ENCODE data around the gene PNMA8B. TPM values are rescaled to one million over a fixed set of nuclear protein-coding genes. Genes with fewer than 3 reads are reported as not detected.

PNMA8B gene
- total RNA-seq, 4 donors from 2014 or later, result 1.8 to 3.2 (median 2.8) TPM

DNA sequence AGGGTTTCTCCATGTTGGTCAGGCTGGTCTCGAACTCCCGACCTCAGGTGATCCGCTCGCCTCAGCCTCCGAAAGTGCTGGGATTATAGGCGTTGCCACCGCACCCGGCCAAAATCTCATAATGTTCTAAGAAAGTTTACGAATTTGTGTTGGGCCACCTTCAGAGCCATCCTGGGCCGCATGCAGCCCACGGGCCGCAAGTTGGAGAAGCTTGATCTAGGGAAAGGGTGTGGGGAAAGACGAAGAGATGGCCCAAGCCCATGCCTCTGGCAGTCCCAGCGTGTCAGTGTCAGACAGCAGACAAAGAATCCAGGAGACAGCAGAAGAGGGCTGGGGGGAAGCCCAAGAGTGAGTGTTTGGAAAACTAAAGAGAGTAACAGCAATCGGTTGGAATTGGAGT, 49.6 kb downstream of the PNMA8B start:
- Histone ChIP-seq H3K27ac (no peak overlapping the region), H3K27me3 (no peaks in the 10 kb centered on the region), H3K4me3 (no peak overlapping the region), H3K9me3 (no peaks in the 10 kb centered on the region), H3K36me3 (no peaks in the 10 kb centered on the region), H3K4me1 (peaks cover 8% of the 10 kb centered on the region)
- 82% methylated on average over 15 of the region's 15 CpGs for WGBS
- no peak for DNase-seq (ENCODE audit: low spot score in 2 of 2)
- TF ChIP-seq, protein P1, sequence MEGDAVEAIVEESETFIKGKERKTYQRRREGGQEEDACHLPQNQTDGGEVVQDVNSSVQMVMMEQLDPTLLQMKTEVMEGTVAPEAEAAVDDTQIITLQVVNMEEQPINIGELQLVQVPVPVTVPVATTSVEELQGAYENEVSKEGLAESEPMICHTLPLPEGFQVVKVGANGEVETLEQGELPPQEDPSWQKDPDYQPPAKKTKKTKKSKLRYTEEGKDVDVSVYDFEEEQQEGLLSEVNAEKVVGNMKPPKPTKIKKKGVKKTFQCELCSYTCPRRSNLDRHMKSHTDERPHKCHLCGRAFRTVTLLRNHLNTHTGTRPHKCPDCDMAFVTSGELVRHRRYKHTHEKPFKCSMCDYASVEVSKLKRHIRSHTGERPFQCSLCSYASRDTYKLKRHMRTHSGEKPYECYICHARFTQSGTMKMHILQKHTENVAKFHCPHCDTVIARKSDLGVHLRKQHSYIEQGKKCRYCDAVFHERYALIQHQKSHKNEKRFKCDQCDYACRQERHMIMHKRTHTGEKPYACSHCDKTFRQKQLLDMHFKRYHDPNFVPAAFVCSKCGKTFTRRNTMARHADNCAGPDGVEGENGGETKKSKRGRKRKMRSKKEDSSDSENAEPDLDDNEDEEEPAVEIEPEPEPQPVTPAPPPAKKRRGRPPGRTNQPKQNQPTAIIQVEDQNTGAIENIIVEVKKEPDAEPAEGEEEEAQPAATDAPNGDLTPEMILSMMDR (IDR thresholded peaks at IDR 0.05), result no peak
- TF ChIP-seq EP300 (IDR thresholded peaks at IDR 0.05) (no peak), POLR2A (IDR thresholded peaks at IDR 0.05) (no peak), POLR2AphosphoS5 (IDR thresholded peaks at IDR 0.05) (no peak)

DNA sequence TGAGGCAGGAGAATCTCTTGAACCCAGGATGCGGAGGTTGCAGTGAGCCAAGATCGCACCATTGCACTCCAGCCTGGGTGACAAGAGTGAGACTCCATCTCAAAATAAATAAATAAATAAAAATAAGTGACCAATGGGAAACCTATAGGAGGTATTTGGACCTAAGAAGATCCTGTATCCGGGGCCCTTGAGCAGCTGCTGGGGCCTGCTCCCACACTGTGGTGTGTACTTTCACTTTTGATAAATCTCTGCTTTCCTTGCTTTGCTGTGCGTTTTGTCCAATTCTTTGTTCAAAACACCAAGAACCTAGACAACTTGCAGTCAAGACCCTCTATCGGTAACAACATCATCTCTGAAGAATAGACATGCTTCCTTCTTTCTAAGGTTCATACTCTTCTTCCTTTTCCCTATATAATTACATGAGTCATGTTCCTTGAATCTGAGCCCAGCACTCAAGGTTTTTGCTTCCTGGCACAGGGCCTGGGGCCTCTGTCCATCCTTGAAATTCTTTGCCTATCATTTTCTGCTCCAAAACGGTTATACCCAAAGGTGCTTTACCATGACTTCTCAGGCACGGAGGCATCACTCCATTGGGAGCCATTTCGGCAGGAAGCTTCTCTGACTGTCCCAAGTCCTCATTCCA, 52.7 kb downstream of the PNMA8B start:
- no peaks in the 10 kb centered on the region for H3K27me3 ChIP-seq
- no peak overlapping the region for H3K4me3 ChIP-seq
- no peak for DNase-seq (ENCODE audit: low spot score in 2 of 2)
- H3K9me3 ChIP-seq, result no peaks in the 10 kb centered on the region
- peaks cover 6% of the 10 kb centered on the region for H3K4me1 ChIP-seq
- 57% methylated on average over 8 of the region's 8 CpGs for WGBS
- no peak overlapping the region for H3K27ac ChIP-seq
- no peak for TF ChIP-seq POLR2A (IDR thresholded peaks at IDR 0.05)
- no peak for TF ChIP-seq POLR2AphosphoS5 (IDR thresholded peaks at IDR 0.05)
- TF ChIP-seq, protein P1 (IDR thresholded peaks at IDR 0.05), result no peak
- no peak for TF ChIP-seq EP300 (IDR thresholded peaks at IDR 0.05)
- no peaks in the 10 kb centered on the region for H3K36me3 ChIP-seq

DNA sequence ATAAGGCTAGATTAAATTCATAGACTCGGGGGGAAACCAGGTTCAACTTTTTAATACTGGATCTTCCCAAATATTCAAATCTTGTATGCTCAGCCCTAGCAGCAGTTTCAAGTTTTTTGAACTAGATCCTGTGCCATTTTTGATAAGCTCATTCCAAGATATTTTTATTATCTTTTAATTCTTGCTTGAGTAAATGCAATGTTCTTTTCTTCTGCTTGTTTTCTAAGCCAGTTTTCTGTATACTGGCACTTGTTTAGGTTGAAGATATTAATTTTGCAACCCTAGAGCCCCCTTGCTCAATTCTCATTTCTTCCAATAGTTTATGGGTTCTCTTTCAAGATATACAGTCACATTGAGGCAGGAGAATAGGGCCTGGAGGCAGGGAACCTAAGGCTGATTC, 53.8 kb downstream of the PNMA8B start:
- Histone ChIP-seq H3K4me1 (peaks cover 6% of the 10 kb centered on the region), H3K27ac (no peak overlapping the region), H3K9me3 (no peaks in the 10 kb centered on the region), H3K27me3 (no peaks in the 10 kb centered on the region), H3K36me3 (no peaks in the 10 kb centered on the region), H3K4me3 (no peak overlapping the region)
- WGBS, result 50% methylated on average over 1 of the region's 1 CpG
- DNase-seq (ENCODE audit: low spot score in 2 of 2), result no peak
- no peak for TF ChIP-seq POLR2A (IDR thresholded peaks at IDR 0.05)
- TF ChIP-seq EP300 (IDR thresholded peaks at IDR 0.05), result no peak
- TF ChIP-seq, protein P1 (IDR thresholded peaks at IDR 0.05), result no peak
- no peak for TF ChIP-seq POLR2AphosphoS5 (IDR thresholded peaks at IDR 0.05)

Other genes starting within 250 kb of the PNMA8B start
- 10 to 100 TPM in 2 of 4 donors, 1 to 10 TPM in 2; 6.6 to 30.0 (median 18.5) TPM for gene HIF3A, start 198.8 kb downstream of the PNMA8B start, total RNA-seq
- gene PPP5C, start 148.8 kb downstream of the PNMA8B start, total RNA-seq, result 10 to 100 TPM; 38.2 to 66.0 (median 51.3) TPM
- gene CCDC8, start 82.3 kb downstream of the PNMA8B start, total RNA-seq, result 1 to 10 TPM; 1.6 to 6.5 (median 3.3) TPM
- under 1 TPM in 1 of 4 donors, not detected in 3; 0.13 TPM for gene PNMA8C, start 66.9 kb downstream of the PNMA8B start, total RNA-seq
- gene PNMA8A, start 24.3 kb downstream of the PNMA8B start, total RNA-seq, result 1 to 10 TPM in 3 of 4 donors, under 1 TPM in 1; 0.72 to 3.9 (median 1.4) TPM
- 100 to 1,000 TPM in 1 of 4 donors, 10 to 100 TPM in 3; 56.0 to 102 (median 78.6) TPM for gene CALM3, start 105.5 kb upstream of the PNMA8B start, total RNA-seq
- gene PTGIR, start 129.2 kb upstream of the PNMA8B start, total RNA-seq, result 1 to 10 TPM in 3 of 4 donors, under 1 TPM in 1; 0.57 to 6.7 (median 2.4) TPM
- gene GNG8, start 140.3 kb upstream of the PNMA8B start, total RNA-seq, result not detected
- 1 to 10 TPM in 3 of 4 donors, under 1 TPM in 1; 0.68 to 1.8 (median 1.2) TPM for gene DACT3, start 165.3 kb upstream of the PNMA8B start, total RNA-seq
- 100 to 1,000 TPM in 1 of 4 donors, 10 to 100 TPM in 3; 51.5 to 136 (median 61.2) TPM for gene PRKD2, start 221.2 kb upstream of the PNMA8B start, total RNA-seq